Stimulated activated CD4-positive, alpha-beta T cell treated with anti-CD3 and anti-CD28 coated beads, TNF-alpha, amount 100 ng/mL, for 48 hours (primary cell): ENCODE results near the gene SEZ6L2.

Experiments
- DNase-seq, 3 donors: peaks; one replicate each; pipeline ENCODE4 v3.0.0-alpha.2; 2020; ENCODE audit warnings: low read depth in 3 of 3

Gene SEZ6L2

GRCh38 chr16:29825145-29826044 is 74.0 kb downstream of the SEZ6L2 start:
- no peak for DNase-seq

DNA sequence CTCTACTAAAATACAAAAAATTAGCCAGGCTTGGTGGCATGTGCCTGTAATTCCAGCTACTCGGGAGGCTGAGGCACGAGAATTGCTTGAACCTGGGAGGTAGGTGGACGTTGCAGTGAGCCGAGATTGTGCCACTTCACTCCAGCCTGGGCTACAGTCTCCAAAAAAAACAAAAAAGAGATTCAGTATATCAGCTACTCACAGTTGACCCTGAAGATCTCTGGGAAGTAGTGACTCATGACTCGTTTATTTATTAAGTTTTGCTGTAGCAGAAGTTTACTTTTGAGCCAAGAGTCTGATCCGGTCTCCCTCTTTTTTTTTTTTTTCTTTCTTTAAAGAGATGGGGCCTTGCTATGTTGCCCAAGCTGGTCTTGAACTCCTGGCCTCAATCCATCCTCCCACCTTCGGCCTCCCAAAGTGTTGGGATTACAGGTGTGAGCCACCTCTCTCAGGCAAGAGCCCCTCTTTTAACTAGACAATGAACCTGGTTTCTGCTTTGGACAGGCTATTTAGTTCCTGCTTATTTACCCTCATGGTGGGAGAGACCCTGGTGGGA is 74.7 kb downstream of the SEZ6L2 start:
- DNase-seq: no peak

DNA sequence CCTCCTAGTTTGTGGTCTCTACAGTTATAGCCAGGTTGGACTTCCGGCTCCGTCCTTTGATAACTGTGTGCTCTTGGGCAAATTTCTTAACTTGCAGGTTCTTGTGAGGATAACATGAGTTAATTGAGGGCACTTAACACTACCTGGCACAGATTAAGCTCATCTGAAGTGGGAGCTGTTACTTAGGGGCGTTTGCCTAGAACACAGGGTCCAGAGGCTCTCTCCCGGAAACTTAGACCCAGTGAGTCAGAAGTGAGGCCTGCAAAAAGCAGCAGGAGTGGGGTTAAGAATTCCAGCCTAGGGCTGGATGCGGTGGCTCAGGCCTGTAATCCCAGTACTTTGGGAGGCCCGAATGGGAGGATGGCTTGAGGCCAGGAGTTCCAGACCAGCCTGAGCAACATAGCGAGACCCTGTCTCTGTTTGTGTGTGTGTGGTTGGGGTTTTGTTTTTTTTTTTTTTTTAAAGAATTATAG is 77.7 kb downstream of the SEZ6L2 start:
- DNase-seq: no peak
